ENCODE measurements around the gene POLA1. TPM values are rescaled to one million over a fixed set of nuclear protein-coding genes. Genes with fewer than 3 reads are reported as not detected.

POLA1 gene
- total RNA-seq, 1 donor from 2014 or later, result 80.4 TPM

DNA sequence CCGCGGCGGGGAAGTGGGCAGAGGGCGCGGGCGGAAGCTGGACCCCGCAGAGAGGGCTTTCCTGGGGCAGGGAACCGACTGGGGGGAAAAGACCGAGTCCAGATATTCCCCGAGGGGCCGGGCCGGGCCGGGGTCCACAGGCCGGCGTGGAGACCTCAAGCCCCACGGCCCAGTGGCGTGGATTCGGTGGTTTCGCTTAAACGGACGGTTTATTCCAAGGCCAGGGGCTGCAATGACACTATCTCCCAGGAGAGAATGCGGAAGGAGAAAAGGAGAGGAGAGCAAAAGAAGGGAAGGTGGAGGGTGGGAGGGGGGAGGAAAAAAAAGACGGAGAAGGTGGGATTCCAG is 311.3 kb downstream of the POLA1 start:
- H3F3A ChIP-seq (ENCODE audit: low read depth), result peaks cover 50% of the 10 kb centered on the region
- no peak overlapping the region for H3K27ac ChIP-seq
- peaks cover 71% of the 10 kb centered on the region for H4K20me1 ChIP-seq (ENCODE audit: low read depth)
- Mint-ChIP-seq H3K27ac (no peak overlapping the region), H3K9me3 (peaks cover 5% of the 10 kb centered on the region), H3K4me1 (peaks cover 39% of the 10 kb centered on the region), H3K27me3 (ENCODE audit: insufficient read depth, low read depth) (peaks cover 68% of the 10 kb centered on the region), H3K4me3 (no peak overlapping the region), H3K36me3 (peaks cover 3% of the 10 kb centered on the region)
- H3K36me3 ChIP-seq, result no peaks in the 10 kb centered on the region
- peak overlapping the region; percentile 89 for H3K4me2 ChIP-seq
- H2AFZ ChIP-seq (replicated peaks), result no peak overlapping the region
- peaks cover 100% of the 10 kb centered on the region for H3K27me3 ChIP-seq
- peak overlapping the region; percentile 57 for H3K4me3 ChIP-seq
- H3K9me3 ChIP-seq (ENCODE audit: low read depth), result no peaks in the 10 kb centered on the region
- H3K9ac ChIP-seq, result no peak overlapping the region
- peaks cover 5% of the 10 kb centered on the region for H3K79me2 ChIP-seq (ENCODE audit: low read depth)
- DNase-seq (ENCODE audit: low spot score), result no peak
- no peak for TF ChIP-seq EZH2 (IDR thresholded peaks at IDR 0.05)
- TF ChIP-seq, protein P1, sequence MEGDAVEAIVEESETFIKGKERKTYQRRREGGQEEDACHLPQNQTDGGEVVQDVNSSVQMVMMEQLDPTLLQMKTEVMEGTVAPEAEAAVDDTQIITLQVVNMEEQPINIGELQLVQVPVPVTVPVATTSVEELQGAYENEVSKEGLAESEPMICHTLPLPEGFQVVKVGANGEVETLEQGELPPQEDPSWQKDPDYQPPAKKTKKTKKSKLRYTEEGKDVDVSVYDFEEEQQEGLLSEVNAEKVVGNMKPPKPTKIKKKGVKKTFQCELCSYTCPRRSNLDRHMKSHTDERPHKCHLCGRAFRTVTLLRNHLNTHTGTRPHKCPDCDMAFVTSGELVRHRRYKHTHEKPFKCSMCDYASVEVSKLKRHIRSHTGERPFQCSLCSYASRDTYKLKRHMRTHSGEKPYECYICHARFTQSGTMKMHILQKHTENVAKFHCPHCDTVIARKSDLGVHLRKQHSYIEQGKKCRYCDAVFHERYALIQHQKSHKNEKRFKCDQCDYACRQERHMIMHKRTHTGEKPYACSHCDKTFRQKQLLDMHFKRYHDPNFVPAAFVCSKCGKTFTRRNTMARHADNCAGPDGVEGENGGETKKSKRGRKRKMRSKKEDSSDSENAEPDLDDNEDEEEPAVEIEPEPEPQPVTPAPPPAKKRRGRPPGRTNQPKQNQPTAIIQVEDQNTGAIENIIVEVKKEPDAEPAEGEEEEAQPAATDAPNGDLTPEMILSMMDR (IDR thresholded peaks at IDR 0.05), result no peak
- no peak for TF ChIP-seq EZH2phosphoT487 (IDR thresholded peaks at IDR 0.05)
- peaks cover 71% of the 10 kb centered on the region for H3K4me1 ChIP-seq

DNA sequence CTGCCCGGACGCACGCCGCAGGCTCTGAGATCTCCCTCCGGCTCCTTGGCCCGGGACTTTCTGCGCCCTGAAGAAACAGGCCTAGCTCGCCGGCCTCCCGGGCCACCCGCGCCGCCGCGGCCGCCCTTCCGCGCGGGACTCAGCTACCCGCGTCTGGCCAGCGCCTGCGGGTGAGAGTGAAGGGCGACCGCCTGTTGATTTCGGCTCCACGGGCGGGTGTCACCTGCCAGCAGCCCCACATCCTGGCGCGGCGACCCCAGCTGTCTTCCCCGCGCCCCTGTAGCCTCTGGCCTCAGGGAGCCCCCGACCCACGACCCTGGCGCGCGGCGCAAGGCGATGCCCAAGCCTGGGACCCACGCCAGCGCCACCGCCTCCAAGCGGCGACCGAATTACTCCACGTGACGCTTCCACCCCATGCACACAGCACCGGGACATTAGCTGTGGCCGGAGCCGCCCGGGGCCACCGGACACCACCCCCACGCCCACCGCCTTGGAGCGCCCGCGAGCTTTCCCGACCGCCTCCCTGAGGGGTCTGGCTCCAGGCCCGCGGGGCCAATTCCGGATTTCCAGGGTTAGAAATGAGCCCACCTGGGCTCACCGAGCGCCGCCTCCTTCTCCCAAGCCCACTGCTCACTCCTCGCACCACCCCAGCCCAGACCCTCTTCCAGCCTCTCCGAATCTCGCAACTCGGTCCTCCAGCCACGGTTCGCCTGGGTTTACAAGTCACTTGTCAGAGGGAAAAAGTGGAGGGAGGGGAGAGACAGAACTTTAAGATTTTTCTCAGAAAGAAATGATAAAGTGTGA is 311.9 kb downstream of the POLA1 start:
- Histone ChIP-seq H3K36me3 (no peaks in the 10 kb centered on the region), H4K20me1 (ENCODE audit: low read depth) (peaks cover 76% of the 10 kb centered on the region), H3K27me3 (peaks cover 100% of the 10 kb centered on the region), H3K4me3 (peak overlapping the region; percentile 57), H2AFZ (replicated peaks) (no peak overlapping the region), H3F3A (ENCODE audit: low read depth) (peaks cover 44% of the 10 kb centered on the region), H3K4me2 (peak overlapping the region; percentile 89), H3K9me3 (ENCODE audit: low read depth) (no peaks in the 10 kb centered on the region), H3K4me1 (peaks cover 65% of the 10 kb centered on the region), H3K27ac (no peak overlapping the region), H3K9ac (no peak overlapping the region), H3K79me2 (ENCODE audit: low read depth) (peaks cover 5% of the 10 kb centered on the region)
- peak; percentile 53 for DNase-seq (ENCODE audit: low spot score)
- H3K27me3 Mint-ChIP-seq (ENCODE audit: insufficient read depth, low read depth), result peaks cover 74% of the 10 kb centered on the region
- H3K4me3 Mint-ChIP-seq, result peak overlapping the region; percentile 80
- H3K4me1 Mint-ChIP-seq, result peaks cover 37% of the 10 kb centered on the region
- no peak overlapping the region for H3K27ac Mint-ChIP-seq
- peaks cover 5% of the 10 kb centered on the region for H3K9me3 Mint-ChIP-seq
- peaks cover 3% of the 10 kb centered on the region for H3K36me3 Mint-ChIP-seq
- TF ChIP-seq EZH2 (IDR thresholded peaks at IDR 0.05) (peak; percentile 58), EZH2phosphoT487 (IDR thresholded peaks at IDR 0.05) (peak; percentile 87)
- TF ChIP-seq, protein P1 (IDR thresholded peaks at IDR 0.05), result no peak

DNA sequence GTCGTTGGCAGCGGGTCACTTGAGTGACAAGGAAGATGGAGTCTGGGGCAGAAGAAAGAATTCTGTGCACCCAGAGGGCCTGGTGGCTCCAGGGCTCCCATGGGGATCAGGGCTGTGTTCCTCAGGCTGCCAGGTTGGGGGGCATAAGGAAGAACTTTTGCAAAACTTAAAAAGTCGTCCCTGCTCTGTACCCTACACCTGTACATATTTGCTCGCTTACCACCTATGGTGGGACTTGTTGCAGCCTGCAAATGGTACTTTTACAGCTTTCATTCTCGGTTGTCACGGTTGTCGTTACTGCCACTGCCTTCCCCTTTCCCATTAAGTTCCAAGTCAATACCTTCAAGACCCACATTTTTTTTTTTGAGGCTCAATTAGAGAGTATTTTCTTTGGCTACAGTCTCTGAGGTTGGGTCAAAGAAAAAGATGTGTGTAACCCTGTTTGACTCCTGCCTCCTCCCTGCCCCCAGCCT is 312.9 kb downstream of the POLA1 start:
- H3K27ac Mint-ChIP-seq, result no peak overlapping the region

More for the DNA sequence above, 312.9 kb downstream of the POLA1 start:
- no peak for TF ChIP-seq EZH2phosphoT487 (IDR thresholded peaks at IDR 0.05)
- TF ChIP-seq EZH2 (IDR thresholded peaks at IDR 0.05), result no peak
- TF ChIP-seq, protein P1 (IDR thresholded peaks at IDR 0.05), result no peak
- Mint-ChIP-seq H3K36me3 (peaks cover 3% of the 10 kb centered on the region), H3K4me1 (peaks cover 30% of the 10 kb centered on the region), H3K27me3 (ENCODE audit: insufficient read depth, low read depth) (peaks cover 78% of the 10 kb centered on the region), H3K9me3 (peaks cover 5% of the 10 kb centered on the region), H3K4me3 (peak overlapping the region; percentile 80)
- DNase-seq (ENCODE audit: low spot score), result peak; percentile 39
- peaks cover 83% of the 10 kb centered on the region for H4K20me1 ChIP-seq (ENCODE audit: low read depth)
- peaks cover 64% of the 10 kb centered on the region for H3K4me1 ChIP-seq
- no peak overlapping the region for H3K9ac ChIP-seq
- H3K27me3 ChIP-seq, result peaks cover 100% of the 10 kb centered on the region
- H3K9me3 ChIP-seq (ENCODE audit: low read depth), result no peaks in the 10 kb centered on the region
- H3F3A ChIP-seq (ENCODE audit: low read depth), result peaks cover 39% of the 10 kb centered on the region
- peak overlapping the region; percentile 57 for H3K4me3 ChIP-seq
- peak overlapping the region; percentile 89 for H3K4me2 ChIP-seq
- no peak overlapping the region for H3K27ac ChIP-seq
- no peaks in the 10 kb centered on the region for H3K36me3 ChIP-seq
- no peak overlapping the region for H2AFZ ChIP-seq (replicated peaks)
- H3K79me2 ChIP-seq (ENCODE audit: low read depth), result peaks cover 5% of the 10 kb centered on the region

Measured in neural progenitor cell (in vitro differentiated cells).